ENCODE results near the gene NETO1. TPM values are rescaled to one million over a fixed set of nuclear protein-coding genes. Genes with fewer than 3 reads are reported as not detected.

The NETO1 gene
- total RNA-seq, 1 donor, result not detected

DNA sequence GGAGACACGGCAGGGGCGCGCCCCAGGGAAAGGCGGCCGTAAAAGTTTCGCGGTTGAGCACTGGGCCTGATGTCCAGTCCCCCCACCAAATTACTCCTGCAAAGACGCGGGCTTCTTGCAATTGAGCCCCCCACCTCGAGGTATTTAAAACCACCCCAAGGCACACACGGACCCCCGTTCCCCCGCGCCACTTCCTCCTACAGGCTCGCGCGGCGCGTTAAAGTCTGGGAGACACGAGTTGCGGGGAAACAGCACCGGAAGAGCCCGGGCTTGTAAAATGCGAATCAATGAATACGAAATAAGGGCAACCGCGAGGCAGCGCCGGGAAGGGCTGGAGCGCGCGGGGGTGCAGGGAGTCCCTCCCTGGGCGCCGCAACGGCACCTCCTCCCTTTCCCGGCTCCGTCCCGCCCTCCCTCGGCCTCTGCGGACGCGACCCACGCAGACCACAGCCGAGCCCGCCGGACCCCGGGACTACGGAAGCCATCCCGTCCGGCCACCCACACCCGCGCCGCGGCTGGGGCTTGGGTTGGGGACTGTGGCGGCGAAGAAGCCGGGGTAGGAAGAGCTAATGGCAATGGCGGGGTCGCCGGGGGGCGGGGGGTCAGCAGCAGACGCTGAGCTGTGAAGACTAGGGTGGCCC, 918 bp upstream of the NETO1 start:
- Histone ChIP-seq H3K79me2 (ENCODE audit: insufficient read depth, low read length) (no peaks in the 10 kb centered on the region), H3K4me2 (ENCODE audit: insufficient read depth, low read length) (no peak overlapping the region), H3K27me3 (ENCODE audit: insufficient read depth, low read length) (peaks cover 10% of the 10 kb centered on the region), H3K4me3 (ENCODE audit: insufficient read depth, low read length) (no peak overlapping the region), H3K27ac (ENCODE audit: low read depth, low read length) (no peak overlapping the region), H3K4me1 (ENCODE audit: insufficient read depth, low read length) (no peaks in the 10 kb centered on the region), H3K36me3 (ENCODE audit: insufficient read depth, low read length) (no peaks in the 10 kb centered on the region), H2AFZ (ENCODE audit: low read length) (no peak overlapping the region), H3K9me3 (ENCODE audit: low read depth, low read length) (no peaks in the 10 kb centered on the region), H4K20me1 (ENCODE audit: insufficient read depth, low read length) (no peaks in the 10 kb centered on the region)
- TF ChIP-seq, protein P1, sequence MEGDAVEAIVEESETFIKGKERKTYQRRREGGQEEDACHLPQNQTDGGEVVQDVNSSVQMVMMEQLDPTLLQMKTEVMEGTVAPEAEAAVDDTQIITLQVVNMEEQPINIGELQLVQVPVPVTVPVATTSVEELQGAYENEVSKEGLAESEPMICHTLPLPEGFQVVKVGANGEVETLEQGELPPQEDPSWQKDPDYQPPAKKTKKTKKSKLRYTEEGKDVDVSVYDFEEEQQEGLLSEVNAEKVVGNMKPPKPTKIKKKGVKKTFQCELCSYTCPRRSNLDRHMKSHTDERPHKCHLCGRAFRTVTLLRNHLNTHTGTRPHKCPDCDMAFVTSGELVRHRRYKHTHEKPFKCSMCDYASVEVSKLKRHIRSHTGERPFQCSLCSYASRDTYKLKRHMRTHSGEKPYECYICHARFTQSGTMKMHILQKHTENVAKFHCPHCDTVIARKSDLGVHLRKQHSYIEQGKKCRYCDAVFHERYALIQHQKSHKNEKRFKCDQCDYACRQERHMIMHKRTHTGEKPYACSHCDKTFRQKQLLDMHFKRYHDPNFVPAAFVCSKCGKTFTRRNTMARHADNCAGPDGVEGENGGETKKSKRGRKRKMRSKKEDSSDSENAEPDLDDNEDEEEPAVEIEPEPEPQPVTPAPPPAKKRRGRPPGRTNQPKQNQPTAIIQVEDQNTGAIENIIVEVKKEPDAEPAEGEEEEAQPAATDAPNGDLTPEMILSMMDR (IDR thresholded peaks at IDR 0.05; ENCODE audit: extremely low read depth, low read depth, low read length), result no peak
- peak; percentile 74 for DNase-seq (ENCODE audit: insufficient read length, low spot score, missing footprints)

GRCh38 chr18:72866901-72867745, 664 bp downstream of the NETO1 start:
- TF ChIP-seq, protein P1 (IDR thresholded peaks at IDR 0.05; ENCODE audit: extremely low read depth, low read depth, low read length), result no peak
- Histone ChIP-seq H3K4me2 (ENCODE audit: insufficient read depth, low read length) (no peak overlapping the region), H3K4me1 (ENCODE audit: insufficient read depth, low read length) (no peaks in the 10 kb centered on the region), H3K36me3 (ENCODE audit: insufficient read depth, low read length) (no peaks in the 10 kb centered on the region), H3K27me3 (ENCODE audit: insufficient read depth, low read length) (peaks cover 10% of the 10 kb centered on the region), H3K79me2 (ENCODE audit: insufficient read depth, low read length) (no peaks in the 10 kb centered on the region), H3K4me3 (ENCODE audit: insufficient read depth, low read length) (no peak overlapping the region), H3K9me3 (ENCODE audit: low read depth, low read length) (no peaks in the 10 kb centered on the region), H2AFZ (ENCODE audit: low read length) (no peak overlapping the region), H4K20me1 (ENCODE audit: insufficient read depth, low read length) (no peaks in the 10 kb centered on the region), H3K27ac (ENCODE audit: low read depth, low read length) (no peak overlapping the region)
- DNase-seq (ENCODE audit: insufficient read length, low spot score, missing footprints), result peak; percentile 65

GRCh38 chr18:72866442-72866900, 1.3 kb downstream of the NETO1 start:
- Histone ChIP-seq H3K36me3 (ENCODE audit: insufficient read depth, low read length) (no peaks in the 10 kb centered on the region), H3K4me2 (ENCODE audit: insufficient read depth, low read length) (no peak overlapping the region), H3K79me2 (ENCODE audit: insufficient read depth, low read length) (no peaks in the 10 kb centered on the region), H4K20me1 (ENCODE audit: insufficient read depth, low read length) (no peaks in the 10 kb centered on the region), H2AFZ (ENCODE audit: low read length) (no peak overlapping the region), H3K27me3 (ENCODE audit: insufficient read depth, low read length) (peaks cover 10% of the 10 kb centered on the region), H3K4me3 (ENCODE audit: insufficient read depth, low read length) (no peak overlapping the region), H3K9me3 (ENCODE audit: low read depth, low read length) (no peaks in the 10 kb centered on the region), H3K4me1 (ENCODE audit: insufficient read depth, low read length) (no peaks in the 10 kb centered on the region), H3K27ac (ENCODE audit: low read depth, low read length) (no peak overlapping the region)
- TF ChIP-seq, protein P1 (IDR thresholded peaks at IDR 0.05; ENCODE audit: extremely low read depth, low read depth, low read length), result no peak
- DNase-seq (ENCODE audit: insufficient read length, low spot score, missing footprints), result peak; percentile 62

GRCh38 chr18:72863754-72864153, 4.0 kb downstream of the NETO1 start:
- TF ChIP-seq, protein P1 (IDR thresholded peaks at IDR 0.05; ENCODE audit: extremely low read depth, low read depth, low read length), result no peak
- H4K20me1 ChIP-seq (ENCODE audit: insufficient read depth, low read length), result no peaks in the 10 kb centered on the region
- DNase-seq (ENCODE audit: insufficient read length, low spot score, missing footprints), result no peak
- no peaks in the 10 kb centered on the region for H3K36me3 ChIP-seq (ENCODE audit: insufficient read depth, low read length)
- H3K27me3 ChIP-seq (ENCODE audit: insufficient read depth, low read length), result peaks cover 6% of the 10 kb centered on the region
- no peaks in the 10 kb centered on the region for H3K4me1 ChIP-seq (ENCODE audit: insufficient read depth, low read length)
- no peaks in the 10 kb centered on the region for H3K79me2 ChIP-seq (ENCODE audit: insufficient read depth, low read length)
- no peak overlapping the region for H3K4me2 ChIP-seq (ENCODE audit: insufficient read depth, low read length)
- no peak overlapping the region for H3K27ac ChIP-seq (ENCODE audit: low read depth, low read length)
- H2AFZ ChIP-seq (ENCODE audit: low read length), result no peak overlapping the region
- no peak overlapping the region for H3K4me3 ChIP-seq (ENCODE audit: insufficient read depth, low read length)
- no peaks in the 10 kb centered on the region for H3K9me3 ChIP-seq (ENCODE audit: low read depth, low read length)

All from osteoblast (primary cell).